Parathyroid adenoma (tissue), 2 donors: ENCODE data around the gene OLFM3.

ENCODE experiments used
- H2AFZ ChIP-seq: fragments of 300-600 bp; sonication (generic); one replicate; pipeline ENCODE4 v1.7.0; 2017; ENCODE audit warnings: antibody characterized with exemption, mild to moderate bottlenecking
- H3K27ac ChIP-seq: fragments of 300-600 bp; sonication (generic); one replicate; pipeline ENCODE4 v1.7.0; 2017
- H3K27me3 ChIP-seq: fragments of 300-600 bp; sonication (generic); one replicate; pipeline ENCODE4 v1.7.0; 2017; ENCODE audit warnings: low read length; ENCODE audit not compliant: control insufficient read depth, insufficient read depth
- H3K36me3 ChIP-seq: fragments of 300-600 bp; sonication (generic); one replicate; pipeline ENCODE4 v1.7.0; 2017; ENCODE audit warnings: low read length; ENCODE audit not compliant: control insufficient read depth, insufficient read depth
- H3K4me1 ChIP-seq: fragments of 300-600 bp; sonication (generic); one replicate; pipeline ENCODE4 v1.7.0; 2017; ENCODE audit warnings: control low read depth
- H3K4me2 ChIP-seq: fragments of 300-600 bp; sonication (generic); one replicate; pipeline ENCODE4 v1.7.0; 2017; ENCODE audit warnings: low read length
- H3K4me3 ChIP-seq: fragments of 300-600 bp; sonication (generic); one replicate; pipeline ENCODE4 v1.7.0; 2017; ENCODE audit warnings: low read depth, low read length
- H3K79me2 ChIP-seq: fragments of 300-600 bp; sonication (generic); one replicate; pipeline ENCODE4 v1.7.0; 2017; ENCODE audit warnings: control low read depth
- H3K9ac ChIP-seq: fragments of 300-600 bp; sonication (generic); one replicate; pipeline ENCODE4 v1.7.0; 2017; ENCODE audit warnings: mild to moderate bottlenecking
- H3K9me3 ChIP-seq: fragments of 300-600 bp; sonication (generic); one replicate; pipeline ENCODE4 v1.7.0; 2017; ENCODE audit warnings: low read length; ENCODE audit not compliant: control insufficient read depth
- CTCF ChIP-seq: fragments of 300-600 bp; sonication (generic); IDR thresholded peaks from one replicate; pipeline ENCODE4 v1.7.0; 2017; ENCODE audit warnings: antibody characterized with exemption, mild to moderate bottlenecking
- donor health status: primary hyperparathyroidism.

OLFM3 gene

GRCh38 chr1:101971304-101971703 lies 25.4 kb downstream of the OLFM3 start:
- no peak overlapping the region for H3K4me2 ChIP-seq
- no peak overlapping the region for H3K4me3 ChIP-seq
- no peak overlapping the region for H3K27ac ChIP-seq
- H3K9me3 ChIP-seq = no peaks in the 10 kb centered on the region
- TF ChIP-seq CTCF = no peak
- H3K4me1 ChIP-seq = no peaks in the 10 kb centered on the region
- H3K27me3 ChIP-seq = peaks cover 2% of the 10 kb centered on the region
- H2AFZ ChIP-seq = no peak overlapping the region
- no peak overlapping the region for H3K9ac ChIP-seq
- no peaks in the 10 kb centered on the region for H3K79me2 ChIP-seq
- no peaks in the 10 kb centered on the region for H3K36me3 ChIP-seq

DNA sequence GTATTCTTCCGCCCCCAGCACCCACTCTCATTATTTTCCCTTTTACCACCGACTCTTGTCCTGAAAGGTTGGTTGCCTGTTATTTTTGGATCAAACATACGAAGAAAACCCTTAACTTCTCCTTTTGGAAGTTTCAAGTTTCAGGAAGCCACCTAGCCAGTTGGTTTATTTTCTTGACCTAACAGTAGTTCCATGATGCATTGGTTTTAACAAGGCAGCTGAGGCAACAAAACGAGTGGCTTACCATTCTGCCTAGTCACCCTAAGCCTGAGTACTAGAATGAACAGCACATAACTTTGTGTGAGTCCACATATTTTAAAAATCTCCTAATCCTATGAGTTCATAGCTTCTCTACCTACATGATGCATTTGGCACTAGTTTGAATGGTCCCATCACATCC lies 28.9 kb downstream of the OLFM3 start:
- Histone ChIP-seq H3K36me3 (no peaks in the 10 kb centered on the region), H3K27ac (no peak overlapping the region), H3K4me3 (no peak overlapping the region), H3K4me1 (no peaks in the 10 kb centered on the region), H3K79me2 (no peaks in the 10 kb centered on the region), H2AFZ (no peak overlapping the region), H3K4me2 (no peak overlapping the region), H3K9me3 (no peaks in the 10 kb centered on the region), H3K27me3 (no peaks in the 10 kb centered on the region), H3K9ac (no peak overlapping the region)
- no peak for TF ChIP-seq CTCF

DNA sequence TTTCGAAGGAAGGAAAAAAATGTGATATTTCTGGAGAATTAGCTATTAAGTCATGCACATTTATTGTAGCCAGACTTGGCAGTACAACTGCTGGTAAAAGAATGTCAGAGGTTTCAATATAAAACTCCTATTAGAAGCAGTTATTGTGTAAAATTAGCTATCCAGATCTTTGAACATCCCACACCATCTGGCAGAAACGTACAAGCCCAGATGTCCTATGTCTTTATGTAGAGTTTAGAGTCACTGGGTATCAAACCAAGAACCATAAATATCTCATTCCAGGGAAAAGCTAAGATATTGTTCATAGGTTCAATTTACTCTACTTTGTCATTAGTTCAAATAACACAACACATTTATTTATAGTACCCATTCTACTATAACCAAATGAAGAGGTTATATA lies 31.4 kb downstream of the OLFM3 start:
- Histone ChIP-seq H3K4me3 (no peak overlapping the region), H3K79me2 (no peaks in the 10 kb centered on the region), H3K4me2 (no peak overlapping the region), H3K36me3 (no peaks in the 10 kb centered on the region), H3K9me3 (no peaks in the 10 kb centered on the region), H3K27ac (no peak overlapping the region), H3K27me3 (no peaks in the 10 kb centered on the region), H2AFZ (no peak overlapping the region), H3K4me1 (no peaks in the 10 kb centered on the region), H3K9ac (no peak overlapping the region)
- TF ChIP-seq CTCF = no peak

- no peaks in the 10 kb centered on the region for H3K9me3 ChIP-seq
- no peak overlapping the region for H3K27ac ChIP-seq
- H3K4me3 ChIP-seq = no peak overlapping the region
- no peaks in the 10 kb centered on the region for H3K27me3 ChIP-seq
- H3K79me2 ChIP-seq = no peaks in the 10 kb centered on the region
- no peaks in the 10 kb centered on the region for H3K4me1 ChIP-seq
- no peaks in the 10 kb centered on the region for H3K36me3 ChIP-seq
- no peak overlapping the region for H2AFZ ChIP-seq
- no peak overlapping the region for H3K9ac ChIP-seq
- H3K4me2 ChIP-seq = no peak overlapping the region
- TF ChIP-seq CTCF = no peak
Observed at GRCh38 chr1:101964708-101965107, 32.0 kb downstream of the OLFM3 start.

DNA sequence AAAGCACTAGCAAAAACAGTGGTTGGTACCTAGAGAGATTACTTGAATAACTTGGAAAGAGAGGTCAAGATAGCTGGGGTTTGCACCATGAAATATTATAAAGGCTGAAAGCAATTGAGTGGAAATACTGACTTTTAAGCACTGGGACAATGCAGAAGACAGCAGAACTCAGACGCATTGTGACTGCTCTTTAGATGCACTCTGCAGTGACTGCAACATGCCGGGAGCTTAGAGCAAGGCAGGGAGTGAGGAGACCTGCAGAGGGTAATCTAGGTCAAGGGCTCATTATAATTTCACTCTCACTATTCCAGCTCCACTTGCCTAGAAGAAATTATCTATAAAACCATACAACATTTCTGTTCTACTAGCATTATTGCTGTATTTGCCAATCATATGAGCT lies 36.6 kb downstream of the OLFM3 start:
- Histone ChIP-seq H3K4me2 (no peak overlapping the region), H3K27me3 (no peaks in the 10 kb centered on the region), H2AFZ (no peak overlapping the region), H3K4me3 (no peak overlapping the region), H3K27ac (no peak overlapping the region), H3K79me2 (no peaks in the 10 kb centered on the region), H3K9me3 (no peaks in the 10 kb centered on the region), H3K36me3 (no peaks in the 10 kb centered on the region), H3K4me1 (no peaks in the 10 kb centered on the region), H3K9ac (no peak overlapping the region)
- TF ChIP-seq CTCF = no peak
